HEK293 (cell line): Measurements from ENCODE around the gene GCC1.

Experiments used
- KLF10 ChIP-seq: fragments of 450-650 bp; IDR thresholded peaks from 2 replicates; pipeline ENCODE4 v1.5.1; 2018; ENCODE audit warnings: missing biosample characterization, mild to moderate bottlenecking, missing genetic modification characterization
- KLF8 ChIP-seq: fragments of 450-650 bp; formaldehyde crosslinking; IDR thresholded peaks from 2 replicates; pipeline ENCODE4 v1.5.1; 2016; ENCODE audit warnings: missing biosample characterization, missing genetic modification characterization
- MEIS1 ChIP-seq: sonication (generic); formaldehyde crosslinking; IDR thresholded peaks from 2 replicates; pipeline ENCODE4 v1.8.1; 2022; ENCODE audit warnings: missing genetic modification reagents, mild to moderate bottlenecking, borderline replicate concordance
- ZFP41 ChIP-seq: fragments of 450-650 bp; formaldehyde crosslinking; IDR thresholded peaks from 2 replicates; pipeline ENCODE4 v1.5.1; 2016; ENCODE audit warnings: missing biosample characterization, missing genetic modification characterization, borderline replicate concordance
- ZNF2 ChIP-seq: fragments of 450-650 bp; formaldehyde crosslinking; IDR thresholded peaks from 2 replicates; pipeline ENCODE4 v1.5.1; 2016; ENCODE audit warnings: missing biosample characterization, missing genetic modification characterization
- ZNF292 ChIP-seq: fragments of 450-650 bp; formaldehyde crosslinking; IDR thresholded peaks from 2 replicates; pipeline ENCODE4 v1.5.1; 2016; ENCODE audit warnings: low read depth, missing biosample characterization, missing genetic modification characterization, borderline replicate concordance
- ZNF311 ChIP-seq: fragments of 450-650 bp; formaldehyde crosslinking; IDR thresholded peaks from 2 replicates; pipeline ENCODE4 v1.5.1; 2017; ENCODE audit warnings: missing biosample characterization, missing genetic modification characterization, borderline replicate concordance
- ZNF350 ChIP-seq: fragments of 450-650 bp; formaldehyde crosslinking; IDR thresholded peaks from 2 replicates; pipeline ENCODE4 v1.5.0; 2017; ENCODE audit warnings: missing biosample characterization, mild to moderate bottlenecking, missing genetic modification characterization
- ZNF416 ChIP-seq: fragments of 450-650 bp; formaldehyde crosslinking; IDR thresholded peaks from 2 replicates; pipeline ENCODE4 v1.5.1; 2016; ENCODE audit warnings: missing biosample characterization, missing genetic modification characterization
- ZNF426 ChIP-seq: fragments of 450-650 bp; formaldehyde crosslinking; IDR thresholded peaks from 2 replicates; pipeline ENCODE4 v1.5.1; 2017; ENCODE audit warnings: missing biosample characterization, missing genetic modification characterization, mild to moderate bottlenecking, inconsistent platforms, moderate library complexity
- ZNF621 ChIP-seq: fragments of 450-650 bp; formaldehyde crosslinking; IDR thresholded peaks from 2 replicates; pipeline ENCODE4 v1.5.1; 2017; ENCODE audit warnings: missing biosample characterization, missing genetic modification characterization
- ZNF660 ChIP-seq: fragments of 450-650 bp; IDR thresholded peaks from 2 replicates; pipeline ENCODE4 v1.5.1; 2018; ENCODE audit warnings: missing biosample characterization, mild to moderate bottlenecking, missing genetic modification characterization
- ZSCAN30 ChIP-seq: fragments of 450-650 bp; IDR thresholded peaks from 2 replicates; pipeline ENCODE4 v1.5.1; 2018; ENCODE audit warnings: missing biosample characterization, mild to moderate bottlenecking, missing genetic modification characterization, moderate library complexity
- TF ChIP-seq, protein P1 (sequence below): fragments of 450-650 bp; formaldehyde crosslinking; conservative IDR thresholded peaks from 2 replicates; pipeline ENCODE4 v1.5.1; 2016; ENCODE audit warnings: low read depth, missing biosample characterization, missing genetic modification characterization
- TF ChIP-seq, protein P2 (sequence below): fragments of 450-650 bp; formaldehyde crosslinking; IDR thresholded peaks from 2 replicates; pipeline ENCODE4 v1.5.1; 2016; ENCODE audit warnings: missing biosample characterization, missing genetic modification characterization, low read depth
- TF ChIP-seq, protein P3 (sequence below): fragments of 450-650 bp; formaldehyde crosslinking; IDR thresholded peaks from 2 replicates; pipeline ENCODE4 v1.5.1; 2016; ENCODE audit warnings: missing biosample characterization, missing genetic modification characterization
- TF ChIP-seq, protein P4 (sequence below): fragments of 450-650 bp; formaldehyde crosslinking; IDR thresholded peaks from 2 replicates; pipeline ENCODE4 v1.5.1; 2016; ENCODE audit warnings: missing biosample characterization, missing genetic modification characterization, borderline replicate concordance
- TF ChIP-seq, protein P5 (sequence below): fragments of 450-650 bp; formaldehyde crosslinking; IDR thresholded peaks from 2 replicates; pipeline ENCODE4 v1.5.1; 2016; ENCODE audit warnings: missing biosample characterization, missing genetic modification characterization

Gene GCC1

DNA sequence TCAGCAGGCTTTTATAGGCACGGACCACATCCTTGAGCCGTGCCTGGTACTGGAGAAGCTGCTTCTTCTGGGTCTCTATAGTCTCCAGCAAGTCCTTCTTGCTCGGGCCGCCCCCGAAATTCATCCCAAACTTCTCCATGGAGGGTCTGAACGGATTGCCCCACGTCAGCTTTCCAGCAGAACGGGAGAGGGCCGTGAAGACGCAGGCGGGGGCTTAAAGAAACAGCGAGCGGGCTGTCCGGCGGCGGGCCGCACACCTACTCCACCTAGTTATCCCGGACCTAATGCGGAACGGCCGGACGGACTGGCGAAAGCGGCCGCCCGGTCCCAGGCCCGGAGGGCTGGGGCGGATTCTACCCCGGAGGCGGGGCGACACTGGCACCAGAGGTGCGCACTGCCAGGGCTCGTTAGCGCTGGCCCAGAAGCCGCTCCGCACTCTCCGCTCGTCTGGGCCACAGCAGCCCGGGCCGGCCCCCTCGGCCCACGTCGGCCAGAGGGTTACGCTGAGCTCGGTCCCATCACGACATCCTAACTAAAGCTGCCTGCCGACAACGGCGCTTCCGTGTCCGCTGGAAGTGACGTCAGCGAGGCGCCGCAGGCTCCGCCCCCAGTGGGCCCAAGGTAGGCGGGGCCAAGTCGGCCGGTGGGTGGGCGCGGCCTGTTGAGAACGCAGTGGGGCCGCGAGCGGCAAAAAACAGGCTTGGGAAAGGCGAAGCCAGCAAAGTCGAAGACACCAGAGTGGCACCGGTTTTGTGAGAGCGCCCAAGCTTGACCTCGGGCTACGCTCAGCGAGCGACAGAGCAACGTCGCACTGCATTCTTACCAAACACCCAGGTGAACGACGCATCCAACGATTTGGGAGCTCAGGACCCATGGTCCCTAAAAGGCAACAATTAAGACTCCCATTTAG, at the start of gene GCC1 (continued):
- TF ChIP-seq, protein P1, sequence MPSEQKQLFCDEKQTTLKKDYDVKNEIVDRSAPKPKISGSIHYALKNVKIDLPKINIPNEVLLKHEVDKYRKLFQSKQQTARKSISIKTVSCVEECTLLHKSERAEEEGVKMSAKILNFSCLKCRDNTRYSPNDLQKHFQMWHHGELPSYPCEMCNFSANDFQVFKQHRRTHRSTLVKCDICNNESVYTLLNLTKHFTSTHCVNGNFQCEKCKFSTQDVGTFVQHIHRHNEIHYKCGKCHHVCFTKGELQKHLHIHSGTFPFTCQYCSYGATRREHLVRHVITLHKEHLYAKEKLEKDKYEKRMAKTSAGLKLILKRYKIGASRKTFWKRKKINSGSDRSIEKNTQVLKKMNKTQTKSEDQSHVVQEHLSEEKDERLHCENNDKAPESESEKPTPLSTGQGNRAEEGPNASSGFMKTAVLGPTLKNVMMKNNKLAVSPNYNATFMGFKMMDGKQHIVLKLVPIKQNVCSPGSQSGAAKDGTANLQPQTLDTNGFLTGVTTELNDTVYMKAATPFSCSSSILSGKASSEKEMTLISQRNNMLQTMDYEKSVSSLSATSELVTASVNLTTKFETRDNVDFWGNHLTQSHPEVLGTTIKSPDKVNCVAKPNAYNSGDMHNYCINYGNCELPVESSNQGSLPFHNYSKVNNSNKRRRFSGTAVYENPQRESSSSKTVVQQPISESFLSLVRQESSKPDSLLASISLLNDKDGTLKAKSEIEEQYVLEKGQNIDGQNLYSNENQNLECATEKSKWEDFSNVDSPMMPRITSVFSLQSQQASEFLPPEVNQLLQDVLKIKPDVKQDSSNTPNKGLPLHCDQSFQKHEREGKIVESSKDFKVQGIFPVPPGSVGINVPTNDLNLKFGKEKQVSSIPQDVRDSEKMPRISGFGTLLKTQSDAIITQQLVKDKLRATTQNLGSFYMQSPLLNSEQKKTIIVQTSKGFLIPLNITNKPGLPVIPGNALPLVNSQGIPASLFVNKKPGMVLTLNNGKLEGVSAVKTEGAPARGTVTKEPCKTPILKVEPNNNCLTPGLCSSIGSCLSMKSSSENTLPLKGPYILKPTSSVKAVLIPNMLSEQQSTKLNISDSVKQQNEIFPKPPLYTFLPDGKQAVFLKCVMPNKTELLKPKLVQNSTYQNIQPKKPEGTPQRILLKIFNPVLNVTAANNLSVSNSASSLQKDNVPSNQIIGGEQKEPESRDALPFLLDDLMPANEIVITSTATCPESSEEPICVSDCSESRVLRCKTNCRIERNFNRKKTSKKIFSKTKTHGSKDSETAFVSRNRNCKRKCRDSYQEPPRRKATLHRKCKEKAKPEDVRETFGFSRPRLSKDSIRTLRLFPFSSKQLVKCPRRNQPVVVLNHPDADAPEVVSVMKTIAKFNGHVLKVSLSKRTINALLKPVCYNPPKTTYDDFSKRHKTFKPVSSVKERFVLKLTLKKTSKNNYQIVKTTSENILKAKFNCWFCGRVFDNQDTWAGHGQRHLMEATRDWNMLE (tag by site-specific recombination), result peak; percentile 65
- TF ChIP-seq ZNF660 (tag by site-specific recombination), result peak; percentile 39; the same call in 1 of the 2 replicates
- no peak for TF ChIP-seq MEIS1 (CRISPR knock-in tag)
- TF ChIP-seq, protein P2, sequence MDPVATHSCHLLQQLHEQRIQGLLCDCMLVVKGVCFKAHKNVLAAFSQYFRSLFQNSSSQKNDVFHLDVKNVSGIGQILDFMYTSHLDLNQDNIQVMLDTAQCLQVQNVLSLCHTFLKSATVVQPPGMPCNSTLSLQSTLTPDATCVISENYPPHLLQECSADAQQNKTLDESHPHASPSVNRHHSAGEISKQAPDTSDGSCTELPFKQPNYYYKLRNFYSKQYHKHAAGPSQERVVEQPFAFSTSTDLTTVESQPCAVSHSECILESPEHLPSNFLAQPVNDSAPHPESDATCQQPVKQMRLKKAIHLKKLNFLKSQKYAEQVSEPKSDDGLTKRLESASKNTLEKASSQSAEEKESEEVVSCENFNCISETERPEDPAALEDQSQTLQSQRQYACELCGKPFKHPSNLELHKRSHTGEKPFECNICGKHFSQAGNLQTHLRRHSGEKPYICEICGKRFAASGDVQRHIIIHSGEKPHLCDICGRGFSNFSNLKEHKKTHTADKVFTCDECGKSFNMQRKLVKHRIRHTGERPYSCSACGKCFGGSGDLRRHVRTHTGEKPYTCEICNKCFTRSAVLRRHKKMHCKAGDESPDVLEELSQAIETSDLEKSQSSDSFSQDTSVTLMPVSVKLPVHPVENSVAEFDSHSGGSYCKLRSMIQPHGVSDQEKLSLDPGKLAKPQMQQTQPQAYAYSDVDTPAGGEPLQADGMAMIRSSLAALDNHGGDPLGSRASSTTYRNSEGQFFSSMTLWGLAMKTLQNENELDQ (tag by site-specific recombination), result no peak
- TF ChIP-seq ZNF2 (tag by site-specific recombination), result 0 out of 2 replicates have a peak, but pooled peaks have one; percentile 31
- TF ChIP-seq KLF8, result peak; percentile 61; the same call in 1 of the 2 replicates
- TF ChIP-seq, protein P3, sequence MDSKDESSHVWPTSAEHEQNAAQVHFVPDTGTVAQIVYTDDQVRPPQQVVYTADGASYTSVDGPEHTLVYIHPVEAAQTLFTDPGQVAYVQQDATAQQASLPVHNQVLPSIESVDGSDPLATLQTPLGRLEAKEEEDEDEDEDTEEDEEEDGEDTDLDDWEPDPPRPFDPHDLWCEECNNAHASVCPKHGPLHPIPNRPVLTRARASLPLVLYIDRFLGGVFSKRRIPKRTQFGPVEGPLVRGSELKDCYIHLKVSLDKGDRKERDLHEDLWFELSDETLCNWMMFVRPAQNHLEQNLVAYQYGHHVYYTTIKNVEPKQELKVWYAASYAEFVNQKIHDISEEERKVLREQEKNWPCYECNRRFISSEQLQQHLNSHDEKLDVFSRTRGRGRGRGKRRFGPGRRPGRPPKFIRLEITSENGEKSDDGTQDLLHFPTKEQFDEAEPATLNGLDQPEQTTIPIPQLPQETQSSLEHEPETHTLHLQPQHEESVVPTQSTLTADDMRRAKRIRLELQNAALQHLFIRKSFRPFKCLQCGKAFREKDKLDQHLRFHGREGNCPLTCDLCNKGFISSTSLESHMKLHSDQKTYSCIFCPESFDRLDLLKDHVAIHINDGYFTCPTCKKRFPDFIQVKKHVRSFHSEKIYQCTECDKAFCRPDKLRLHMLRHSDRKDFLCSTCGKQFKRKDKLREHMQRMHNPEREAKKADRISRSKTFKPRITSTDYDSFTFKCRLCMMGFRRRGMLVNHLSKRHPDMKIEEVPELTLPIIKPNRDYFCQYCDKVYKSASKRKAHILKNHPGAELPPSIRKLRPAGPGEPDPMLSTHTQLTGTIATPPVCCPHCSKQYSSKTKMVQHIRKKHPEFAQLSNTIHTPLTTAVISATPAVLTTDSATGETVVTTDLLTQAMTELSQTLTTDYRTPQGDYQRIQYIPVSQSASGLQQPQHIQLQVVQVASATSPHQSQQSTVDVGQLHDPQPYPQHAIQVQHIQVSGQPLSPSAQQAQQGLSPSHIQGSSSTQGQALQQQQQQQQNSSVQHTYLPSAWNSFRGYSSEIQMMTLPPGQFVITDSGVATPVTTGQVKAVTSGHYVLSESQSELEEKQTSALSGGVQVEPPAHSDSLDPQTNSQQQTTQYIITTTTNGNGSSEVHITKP (tag by site-specific recombination), result no peak
- TF ChIP-seq, protein P4, sequence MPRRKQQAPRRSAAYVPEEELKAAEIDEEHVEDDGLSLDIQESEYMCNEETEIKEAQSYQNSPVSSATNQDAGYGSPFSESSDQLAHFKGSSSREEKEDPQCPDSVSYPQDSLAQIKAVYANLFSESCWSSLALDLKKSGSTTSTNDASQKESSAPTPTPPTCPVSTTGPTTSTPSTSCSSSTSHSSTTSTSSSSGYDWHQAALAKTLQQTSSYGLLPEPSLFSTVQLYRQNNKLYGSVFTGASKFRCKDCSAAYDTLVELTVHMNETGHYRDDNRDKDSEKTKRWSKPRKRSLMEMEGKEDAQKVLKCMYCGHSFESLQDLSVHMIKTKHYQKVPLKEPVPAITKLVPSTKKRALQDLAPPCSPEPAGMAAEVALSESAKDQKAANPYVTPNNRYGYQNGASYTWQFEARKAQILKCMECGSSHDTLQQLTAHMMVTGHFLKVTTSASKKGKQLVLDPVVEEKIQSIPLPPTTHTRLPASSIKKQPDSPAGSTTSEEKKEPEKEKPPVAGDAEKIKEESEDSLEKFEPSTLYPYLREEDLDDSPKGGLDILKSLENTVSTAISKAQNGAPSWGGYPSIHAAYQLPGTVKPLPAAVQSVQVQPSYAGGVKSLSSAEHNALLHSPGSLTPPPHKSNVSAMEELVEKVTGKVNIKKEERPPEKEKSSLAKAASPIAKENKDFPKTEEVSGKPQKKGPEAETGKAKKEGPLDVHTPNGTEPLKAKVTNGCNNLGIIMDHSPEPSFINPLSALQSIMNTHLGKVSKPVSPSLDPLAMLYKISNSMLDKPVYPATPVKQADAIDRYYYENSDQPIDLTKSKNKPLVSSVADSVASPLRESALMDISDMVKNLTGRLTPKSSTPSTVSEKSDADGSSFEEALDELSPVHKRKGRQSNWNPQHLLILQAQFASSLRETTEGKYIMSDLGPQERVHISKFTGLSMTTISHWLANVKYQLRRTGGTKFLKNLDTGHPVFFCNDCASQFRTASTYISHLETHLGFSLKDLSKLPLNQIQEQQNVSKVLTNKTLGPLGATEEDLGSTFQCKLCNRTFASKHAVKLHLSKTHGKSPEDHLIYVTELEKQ (tag by site-specific recombination), result no peak
- TF ChIP-seq ZNF621, result no peak
- 0 out of 2 replicates have a peak, but pooled peaks have one; percentile 24 for TF ChIP-seq KLF10 (tag by site-specific recombination)
- no peak for TF ChIP-seq ZNF426 (tag by site-specific recombination)
- TF ChIP-seq ZNF292, result no peak
- TF ChIP-seq, protein P5, sequence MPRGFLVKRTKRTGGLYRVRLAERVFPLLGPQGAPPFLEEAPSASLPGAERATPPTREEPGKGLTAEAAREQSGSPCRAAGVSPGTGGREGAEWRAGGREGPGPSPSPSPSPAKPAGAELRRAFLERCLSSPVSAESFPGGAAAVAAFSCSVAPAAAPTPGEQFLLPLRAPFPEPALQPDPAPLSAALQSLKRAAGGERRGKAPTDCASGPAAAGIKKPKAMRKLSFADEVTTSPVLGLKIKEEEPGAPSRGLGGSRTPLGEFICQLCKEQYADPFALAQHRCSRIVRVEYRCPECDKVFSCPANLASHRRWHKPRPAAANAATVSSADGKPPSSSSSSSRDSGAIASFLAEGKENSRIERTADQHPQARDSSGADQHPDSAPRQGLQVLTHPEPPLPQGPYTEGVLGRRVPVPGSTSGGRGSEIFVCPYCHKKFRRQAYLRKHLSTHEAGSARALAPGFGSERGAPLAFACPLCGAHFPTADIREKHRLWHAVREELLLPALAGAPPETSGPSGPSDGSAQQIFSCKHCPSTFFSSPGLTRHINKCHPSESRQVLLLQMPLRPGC (tag by site-specific recombination), result 0 out of 2 replicates have a peak, but pooled peaks have one; percentile 21
- TF ChIP-seq ZSCAN30 (tag by site-specific recombination), result peak; percentile 62; the same call in 1 of the 2 replicates
- no peak for TF ChIP-seq ZFP41
- TF ChIP-seq ZNF311 (tag by site-specific recombination), result no peak
- TF ChIP-seq ZNF350 (tag by site-specific recombination), result no peak
- TF ChIP-seq ZNF416 (tag by site-specific recombination), result no peak
